Retinal pigment epithelial cell (primary cell): ENCODE data around the gene ZNF577.

Source experiments
- DNase-seq: peaks from one replicate; pipeline ENCODE4 v3.0.0-alpha.2; 2010; ENCODE audit warnings: low read depth
- H3K4me3 ChIP-seq: 2 replicates; pipeline ENCODE4 v1.5.1; 2011; ENCODE audit warnings: mild to moderate bottlenecking, low read length, control low read depth, moderate library complexity
- TF ChIP-seq, protein P1 (sequence below): conservative IDR thresholded peaks from 2 replicates; pipeline ENCODE4 v1.5.1; 2011; ENCODE audit warnings: low read depth, low read length, control low read depth, inconsistent platforms

The ZNF577 gene

GRCh38 chr19:51903192-51903591, 15.4 kb upstream of the ZNF577 start:
- DNase-seq: no peak
- TF ChIP-seq, protein P1, sequence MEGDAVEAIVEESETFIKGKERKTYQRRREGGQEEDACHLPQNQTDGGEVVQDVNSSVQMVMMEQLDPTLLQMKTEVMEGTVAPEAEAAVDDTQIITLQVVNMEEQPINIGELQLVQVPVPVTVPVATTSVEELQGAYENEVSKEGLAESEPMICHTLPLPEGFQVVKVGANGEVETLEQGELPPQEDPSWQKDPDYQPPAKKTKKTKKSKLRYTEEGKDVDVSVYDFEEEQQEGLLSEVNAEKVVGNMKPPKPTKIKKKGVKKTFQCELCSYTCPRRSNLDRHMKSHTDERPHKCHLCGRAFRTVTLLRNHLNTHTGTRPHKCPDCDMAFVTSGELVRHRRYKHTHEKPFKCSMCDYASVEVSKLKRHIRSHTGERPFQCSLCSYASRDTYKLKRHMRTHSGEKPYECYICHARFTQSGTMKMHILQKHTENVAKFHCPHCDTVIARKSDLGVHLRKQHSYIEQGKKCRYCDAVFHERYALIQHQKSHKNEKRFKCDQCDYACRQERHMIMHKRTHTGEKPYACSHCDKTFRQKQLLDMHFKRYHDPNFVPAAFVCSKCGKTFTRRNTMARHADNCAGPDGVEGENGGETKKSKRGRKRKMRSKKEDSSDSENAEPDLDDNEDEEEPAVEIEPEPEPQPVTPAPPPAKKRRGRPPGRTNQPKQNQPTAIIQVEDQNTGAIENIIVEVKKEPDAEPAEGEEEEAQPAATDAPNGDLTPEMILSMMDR: no peak
- no peak overlapping the region for H3K4me3 ChIP-seq

DNA sequence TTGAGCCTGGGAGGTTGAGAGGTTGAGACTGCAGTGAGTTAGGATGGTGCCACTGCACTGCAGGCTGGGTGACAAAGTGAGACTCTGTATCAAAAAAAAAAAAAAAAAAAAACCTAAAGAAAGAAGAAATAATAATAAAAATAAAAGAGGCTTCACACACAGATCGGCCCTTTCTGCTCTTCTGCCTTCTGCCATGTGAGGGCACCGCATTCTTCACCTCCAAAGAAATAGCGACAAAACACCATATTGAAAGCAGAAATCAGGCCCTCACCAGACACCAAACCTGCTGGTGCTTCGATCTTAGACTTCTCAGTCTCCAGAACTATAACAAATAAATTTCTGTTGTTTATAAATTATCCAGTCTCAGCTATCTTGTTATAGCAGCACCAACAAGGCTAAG, 14.1 kb upstream of the ZNF577 start:
- no peak for DNase-seq
- H3K4me3 ChIP-seq: no peak overlapping the region
- TF ChIP-seq, protein P1: peak; percentile 12

- no peak for DNase-seq
- H3K4me3 ChIP-seq: no peak overlapping the region
- TF ChIP-seq, protein P1: no peak
These were observed 3.5 kb upstream of the ZNF577 start for GRCh38 chr19:51891193-51891747.

GRCh38 chr19:51889934-51890333, 2.2 kb upstream of the ZNF577 start:
- TF ChIP-seq, protein P1: no peak
- no peak for DNase-seq
- no peak overlapping the region for H3K4me3 ChIP-seq

- TF ChIP-seq, protein P1: no peak
- H3K4me3 ChIP-seq: no peak overlapping the region
- no peak for DNase-seq
These were observed 3.0 kb downstream of the ZNF577 start for GRCh38 chr19:51884713-51885112.

- TF ChIP-seq, protein P1: no peak
- no peak for DNase-seq
- H3K4me3 ChIP-seq: no peak overlapping the region
These were observed 5.2 kb downstream of the ZNF577 start for GRCh38 chr19:51882518-51882917.

DNA sequence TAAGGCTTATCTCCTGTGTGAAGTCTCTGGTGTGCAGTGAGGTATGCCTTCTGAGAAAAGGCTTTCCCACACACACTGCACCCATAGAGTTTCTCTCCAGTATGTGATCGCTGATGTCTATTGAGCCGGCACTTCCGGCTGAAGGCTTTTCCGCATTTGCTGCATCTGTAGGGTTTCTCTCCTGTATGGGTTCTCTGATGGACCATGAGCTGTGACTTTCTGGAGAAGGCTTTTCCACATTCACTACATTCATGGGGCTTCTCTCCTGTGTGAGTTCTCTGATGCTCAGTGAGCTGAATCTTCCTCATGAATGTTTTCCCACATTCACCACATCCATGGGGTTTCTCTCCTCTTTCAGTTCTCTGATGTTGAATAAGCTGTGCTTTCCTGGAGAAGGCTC, 14.7 kb downstream of the ZNF577 start:
- TF ChIP-seq, protein P1: no peak
- no peak for DNase-seq
- H3K4me3 ChIP-seq: no peak overlapping the region
